ENCODE measurements around the gene BORCS5.
"Not testable (repeated sequence)": the region's sequence is repeated elsewhere in the genome, so short reads cannot be mapped to it uniquely, and the experiment has no call there.

The BORCS5 gene

GRCh38 chr12:12482959-12483358, 126.1 kb downstream of the BORCS5 start:
- no peak for DNase-seq (ENCODE audit: low read depth in 1 of 2, low spot score in 1 of 2)

- no peak for DNase-seq (ENCODE audit: low read depth in 1 of 2, low spot score in 1 of 2)
Measured at GRCh38 chr12:12483438-12483837, 126.6 kb downstream of the BORCS5 start.

- DNase-seq (ENCODE audit: low read depth in 1 of 2, low spot score in 1 of 2), result no peak
Measured at GRCh38 chr12:12486661-12487240, 129.9 kb downstream of the BORCS5 start.

GRCh38 chr12:12487490-12487889, 130.6 kb downstream of the BORCS5 start:
- DNase-seq (ENCODE audit: low read depth in 1 of 2, low spot score in 1 of 2), result no peak

- no peak for DNase-seq (ENCODE audit: low read depth in 1 of 2, low spot score in 1 of 2)
Measured at GRCh38 chr12:12488296-12488695, 131.4 kb downstream of the BORCS5 start.

- no peak for DNase-seq (ENCODE audit: low read depth in 1 of 2, low spot score in 1 of 2)
Measured at GRCh38 chr12:12488823-12489550, 132.1 kb downstream of the BORCS5 start.

GRCh38 chr12:12491606-12492005, 134.7 kb downstream of the BORCS5 start:
- no peak for DNase-seq (ENCODE audit: low read depth in 1 of 2, low spot score in 1 of 2)

GRCh38 chr12:12492547-12492946, 135.7 kb downstream of the BORCS5 start:
- no peak for DNase-seq (ENCODE audit: low read depth in 1 of 2, low spot score in 1 of 2)

GRCh38 chr12:12495536-12495935, 138.7 kb downstream of the BORCS5 start:
- DNase-seq (ENCODE audit: low read depth in 1 of 2, low spot score in 1 of 2), result no peak

GRCh38 chr12:12498210-12498609, 141.3 kb downstream of the BORCS5 start:
- DNase-seq (ENCODE audit: low read depth in 1 of 2, low spot score in 1 of 2), result no peak

- DNase-seq (ENCODE audit: low read depth in 1 of 2, low spot score in 1 of 2), result no peak
Measured at GRCh38 chr12:12499909-12500604, 143.2 kb downstream of the BORCS5 start.

- DNase-seq (ENCODE audit: low read depth in 1 of 2, low spot score in 1 of 2), result no peak
Measured at GRCh38 chr12:12501121-12501520, 144.2 kb downstream of the BORCS5 start.

- not testable (repeated sequence) for DNase-seq (ENCODE audit: low read depth in 1 of 2, low spot score in 1 of 2)
Measured at GRCh38 chr12:12502130-12502814, 145.4 kb downstream of the BORCS5 start.

GRCh38 chr12:12502815-12503151, 145.9 kb downstream of the BORCS5 start:
- DNase-seq (ENCODE audit: low read depth in 1 of 2, low spot score in 1 of 2), result no peak

- no peak for DNase-seq (ENCODE audit: low read depth in 1 of 2, low spot score in 1 of 2)
Measured at GRCh38 chr12:12503384-12504078, 146.7 kb downstream of the BORCS5 start.

- no peak for DNase-seq (ENCODE audit: low read depth in 1 of 2, low spot score in 1 of 2)
Measured at GRCh38 chr12:12505544-12506495, 148.9 kb downstream of the BORCS5 start.

GRCh38 chr12:12506496-12506890, 149.6 kb downstream of the BORCS5 start:
- no peak for DNase-seq (ENCODE audit: low read depth in 1 of 2, low spot score in 1 of 2)

GRCh38 chr12:12507121-12507520, 150.2 kb downstream of the BORCS5 start:
- no peak for DNase-seq (ENCODE audit: low read depth in 1 of 2, low spot score in 1 of 2)

GRCh38 chr12:12508612-12509011, 151.7 kb downstream of the BORCS5 start:
- DNase-seq (ENCODE audit: low read depth in 1 of 2, low spot score in 1 of 2), result no peak

GRCh38 chr12:12510141-12510540, 153.3 kb downstream of the BORCS5 start:
- no peak for DNase-seq (ENCODE audit: low read depth in 1 of 2, low spot score in 1 of 2)

All from stimulated activated CD4-positive, alpha-beta T cell treated with anti-CD3 and anti-CD28 coated beads, Interleukin-15, amount 100 ng/mL, for 1 hour (primary cell).